GM23338 (cell line): ENCODE results near the gene FGF1. TPM values are rescaled to one million over a fixed set of nuclear protein-coding genes. Genes with fewer than 3 reads are reported as not detected.

ENCODE experiments used
- ATAC-seq: fragments of 200-7000 bp; cut with Tn5 transposase; 3 replicates; pipeline ENCODE4 v1.9.1; 2020
- DNase-seq: peaks from one replicate; pipeline ENCODE4 v3.0.0-alpha.2; 2015; ENCODE audit warnings: low spot score
- H2AFZ ChIP-seq: fragments of 200-600 bp; sonication (generic); 2 replicates; pipeline ENCODE4 v1.8.0; 2016; ENCODE audit warnings: antibody characterized with exemption, mild to moderate bottlenecking, moderate library complexity
- H3F3A ChIP-seq: fragments of 200-600 bp; sonication (generic); replicated peaks from 2 replicates; pipeline ENCODE4 v1.8.0; 2017; ENCODE audit warnings: antibody characterized with exemption, mixed run types, low read depth
- H3K27ac ChIP-seq: fragments of 200-600 bp; sonication (generic); 2 replicates; pipeline ENCODE4 v1.6.1; 2016; ENCODE audit warnings: low read depth
- H3K27me3 ChIP-seq: fragments of 200-600 bp; sonication (generic); 2 replicates; pipeline ENCODE4 v1.8.0; 2016; ENCODE audit warnings: mild to moderate bottlenecking, mixed run types, moderate library complexity; ENCODE audit not compliant: insufficient read depth
- H3K36me3 ChIP-seq: fragments of 200-600 bp; sonication (generic); 2 replicates; pipeline ENCODE4 v1.8.0; 2016; ENCODE audit warnings: mild to moderate bottlenecking; ENCODE audit not compliant: insufficient read depth
- H3K4me1 ChIP-seq: fragments of 200-600 bp; sonication (generic); 2 replicates; pipeline ENCODE4 v1.8.0; 2016; ENCODE audit warnings: mild to moderate bottlenecking, moderate library complexity; ENCODE audit not compliant: insufficient read depth
- H3K4me2 ChIP-seq: fragments of 200-600 bp; sonication (generic); 2 replicates; pipeline ENCODE4 v1.7.1; 2017; ENCODE audit warnings: mixed run types
- H3K4me3 ChIP-seq: fragments of 200-600 bp; sonication (generic); 2 replicates; pipeline ENCODE4 v1.6.1; 2016; ENCODE audit warnings: mixed run types
- H3K79me2 ChIP-seq: fragments of 200-600 bp; sonication (generic); replicated peaks from 2 replicates; pipeline ENCODE4 v1.8.0; 2017; ENCODE audit warnings: mild to moderate bottlenecking; ENCODE audit not compliant: insufficient read depth
- H3K9me2 ChIP-seq: fragments of 200-600 bp; sonication (generic); 2 replicates; pipeline ENCODE4 v1.8.0; 2017; ENCODE audit not compliant: insufficient read depth
- H4K20me1 ChIP-seq: fragments of 200-600 bp; sonication (generic); replicated peaks from 2 replicates; pipeline ENCODE4 v1.8.0; 2017; ENCODE audit warnings: mild to moderate bottlenecking; ENCODE audit not compliant: insufficient read depth
- H3K27ac Mint-ChIP-seq: 2 replicates; pipeline ENCODE4 v1.8.0; 2020; ENCODE audit warnings: inconsistent platforms, mild to moderate bottlenecking, moderate library complexity, mixed read lengths
- H3K27me3 Mint-ChIP-seq: 3 replicates; pipeline ENCODE4 v1.8.0; 2022; ENCODE audit warnings: low read depth, mild to moderate bottlenecking, moderate library complexity, mixed read lengths, inconsistent platforms; ENCODE audit not compliant: insufficient read depth, poor library complexity
- H3K36me3 Mint-ChIP-seq: 3 replicates; pipeline ENCODE4 v1.8.0; 2021; ENCODE audit warnings: low read depth, mild to moderate bottlenecking, inconsistent platforms, moderate library complexity, mixed read lengths
- H3K4me1 Mint-ChIP-seq: 3 replicates; pipeline ENCODE4 v1.8.0; 2020; ENCODE audit warnings: mild to moderate bottlenecking, inconsistent platforms, mixed read lengths
- H3K4me3 Mint-ChIP-seq: 3 replicates; pipeline ENCODE4 v1.8.0; 2021; ENCODE audit warnings: moderate library complexity, mild to moderate bottlenecking, inconsistent platforms, mixed read lengths
- H3K9me3 Mint-ChIP-seq: 3 replicates; pipeline ENCODE4 v1.8.0; 2020; ENCODE audit warnings: moderate library complexity, mild to moderate bottlenecking, inconsistent platforms, mixed read lengths
- EZH2 ChIP-seq: fragments of 200-600 bp; sonication (generic); IDR thresholded peaks from one replicate; pipeline ENCODE4 v1.8.0; 2017; ENCODE audit warnings: antibody characterized with exemption, mild to moderate bottlenecking, low read depth; ENCODE audit not compliant: unreplicated experiment
- EZH2phosphoT487 ChIP-seq: fragments of 200-600 bp; sonication (generic); IDR thresholded peaks from one replicate; pipeline ENCODE4 v1.8.1; 2018; ENCODE audit warnings: antibody characterized with exemption; ENCODE audit not compliant: unreplicated experiment
- JUNB ChIP-seq: IDR thresholded peaks from one replicate; pipeline ENCODE4 v1.6.1; 2016; ENCODE audit warnings: antibody characterized with exemption; ENCODE audit not compliant: unreplicated experiment
- ZNF114 ChIP-seq: fragments of 250-450 bp; sonication (Bioruptor Pico); IDR thresholded peaks from 2 replicates; pipeline ENCODE4 v1.5.0; 2020; ENCODE audit warnings: mild to moderate bottlenecking, moderate library complexity
- ZNF331 ChIP-seq: fragments of 250-450 bp; sonication (Bioruptor Pico); IDR thresholded peaks from 2 replicates; pipeline ENCODE4 v1.5.0; 2020; ENCODE audit warnings: low read depth, mild to moderate bottlenecking, moderate library complexity
- polyA plus RNA-seq: library from polyadenylated mRNA; unstranded; fragments of >200 nt; fragmentation: Nextera tagmentation; extraction: Ambion mirVana; gene quantifications from 2 replicates; pipeline ENCODE4 v1.2.1, GENCODE V29; 2016
- total RNA-seq: library from RNA; depleted of rRNA; stranded (reverse); fragments of >200 nt; shearing (Covaris generic); gene quantifications from 2 replicates; pipeline ENCODE4 v1.2.3, GENCODE V29; 2014
- TF ChIP-seq, protein P1 (sequence below): fragments of 250-450 bp; sonication (Bioruptor Pico); IDR thresholded peaks from 2 replicates; pipeline ENCODE4 v1.5.0; 2020; ENCODE audit warnings: mild to moderate bottlenecking, moderate library complexity
- TF ChIP-seq, protein P2 (sequence below), 2 experiments: fragments of 200-600 bp in 1 of 2; sonication (generic) in 1 of 2; conservative IDR thresholded peaks; 2 replicates each; pipeline versions ENCODE4 v1.5.1 to v1.6.1; 2016 to 2017; ENCODE audit warnings: antibody characterized with exemption in 2 of 2, low read depth in 2 of 2, mild to moderate bottlenecking in 2 of 2, moderate library complexity in 1 of 2

FGF1 gene
- total and polyA plus RNA-seq, 2 experiments from 2014 or later, result 0.21 to 0.34 TPM

DNA sequence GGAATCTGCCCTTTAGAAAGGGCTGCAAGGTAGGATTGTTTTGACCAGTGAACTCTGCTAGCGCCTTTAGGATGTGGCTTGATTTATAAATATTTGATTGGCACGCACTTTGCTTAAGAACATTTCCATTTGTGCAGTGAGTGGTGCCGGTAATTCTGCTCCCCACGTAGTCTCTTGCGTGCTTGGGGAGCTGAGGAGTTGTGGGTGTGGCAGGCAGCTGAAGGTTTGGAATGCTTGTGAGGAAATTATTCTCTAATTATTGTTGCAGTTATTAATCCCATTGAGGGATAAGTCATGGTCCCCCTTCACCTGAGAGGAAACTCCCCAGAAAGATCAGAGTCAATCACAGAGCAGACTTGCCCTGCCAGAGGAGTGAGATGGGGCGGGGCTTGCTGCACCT, 76.7 kb downstream of the FGF1 start (continued):
- TF ChIP-seq, protein P1, sequence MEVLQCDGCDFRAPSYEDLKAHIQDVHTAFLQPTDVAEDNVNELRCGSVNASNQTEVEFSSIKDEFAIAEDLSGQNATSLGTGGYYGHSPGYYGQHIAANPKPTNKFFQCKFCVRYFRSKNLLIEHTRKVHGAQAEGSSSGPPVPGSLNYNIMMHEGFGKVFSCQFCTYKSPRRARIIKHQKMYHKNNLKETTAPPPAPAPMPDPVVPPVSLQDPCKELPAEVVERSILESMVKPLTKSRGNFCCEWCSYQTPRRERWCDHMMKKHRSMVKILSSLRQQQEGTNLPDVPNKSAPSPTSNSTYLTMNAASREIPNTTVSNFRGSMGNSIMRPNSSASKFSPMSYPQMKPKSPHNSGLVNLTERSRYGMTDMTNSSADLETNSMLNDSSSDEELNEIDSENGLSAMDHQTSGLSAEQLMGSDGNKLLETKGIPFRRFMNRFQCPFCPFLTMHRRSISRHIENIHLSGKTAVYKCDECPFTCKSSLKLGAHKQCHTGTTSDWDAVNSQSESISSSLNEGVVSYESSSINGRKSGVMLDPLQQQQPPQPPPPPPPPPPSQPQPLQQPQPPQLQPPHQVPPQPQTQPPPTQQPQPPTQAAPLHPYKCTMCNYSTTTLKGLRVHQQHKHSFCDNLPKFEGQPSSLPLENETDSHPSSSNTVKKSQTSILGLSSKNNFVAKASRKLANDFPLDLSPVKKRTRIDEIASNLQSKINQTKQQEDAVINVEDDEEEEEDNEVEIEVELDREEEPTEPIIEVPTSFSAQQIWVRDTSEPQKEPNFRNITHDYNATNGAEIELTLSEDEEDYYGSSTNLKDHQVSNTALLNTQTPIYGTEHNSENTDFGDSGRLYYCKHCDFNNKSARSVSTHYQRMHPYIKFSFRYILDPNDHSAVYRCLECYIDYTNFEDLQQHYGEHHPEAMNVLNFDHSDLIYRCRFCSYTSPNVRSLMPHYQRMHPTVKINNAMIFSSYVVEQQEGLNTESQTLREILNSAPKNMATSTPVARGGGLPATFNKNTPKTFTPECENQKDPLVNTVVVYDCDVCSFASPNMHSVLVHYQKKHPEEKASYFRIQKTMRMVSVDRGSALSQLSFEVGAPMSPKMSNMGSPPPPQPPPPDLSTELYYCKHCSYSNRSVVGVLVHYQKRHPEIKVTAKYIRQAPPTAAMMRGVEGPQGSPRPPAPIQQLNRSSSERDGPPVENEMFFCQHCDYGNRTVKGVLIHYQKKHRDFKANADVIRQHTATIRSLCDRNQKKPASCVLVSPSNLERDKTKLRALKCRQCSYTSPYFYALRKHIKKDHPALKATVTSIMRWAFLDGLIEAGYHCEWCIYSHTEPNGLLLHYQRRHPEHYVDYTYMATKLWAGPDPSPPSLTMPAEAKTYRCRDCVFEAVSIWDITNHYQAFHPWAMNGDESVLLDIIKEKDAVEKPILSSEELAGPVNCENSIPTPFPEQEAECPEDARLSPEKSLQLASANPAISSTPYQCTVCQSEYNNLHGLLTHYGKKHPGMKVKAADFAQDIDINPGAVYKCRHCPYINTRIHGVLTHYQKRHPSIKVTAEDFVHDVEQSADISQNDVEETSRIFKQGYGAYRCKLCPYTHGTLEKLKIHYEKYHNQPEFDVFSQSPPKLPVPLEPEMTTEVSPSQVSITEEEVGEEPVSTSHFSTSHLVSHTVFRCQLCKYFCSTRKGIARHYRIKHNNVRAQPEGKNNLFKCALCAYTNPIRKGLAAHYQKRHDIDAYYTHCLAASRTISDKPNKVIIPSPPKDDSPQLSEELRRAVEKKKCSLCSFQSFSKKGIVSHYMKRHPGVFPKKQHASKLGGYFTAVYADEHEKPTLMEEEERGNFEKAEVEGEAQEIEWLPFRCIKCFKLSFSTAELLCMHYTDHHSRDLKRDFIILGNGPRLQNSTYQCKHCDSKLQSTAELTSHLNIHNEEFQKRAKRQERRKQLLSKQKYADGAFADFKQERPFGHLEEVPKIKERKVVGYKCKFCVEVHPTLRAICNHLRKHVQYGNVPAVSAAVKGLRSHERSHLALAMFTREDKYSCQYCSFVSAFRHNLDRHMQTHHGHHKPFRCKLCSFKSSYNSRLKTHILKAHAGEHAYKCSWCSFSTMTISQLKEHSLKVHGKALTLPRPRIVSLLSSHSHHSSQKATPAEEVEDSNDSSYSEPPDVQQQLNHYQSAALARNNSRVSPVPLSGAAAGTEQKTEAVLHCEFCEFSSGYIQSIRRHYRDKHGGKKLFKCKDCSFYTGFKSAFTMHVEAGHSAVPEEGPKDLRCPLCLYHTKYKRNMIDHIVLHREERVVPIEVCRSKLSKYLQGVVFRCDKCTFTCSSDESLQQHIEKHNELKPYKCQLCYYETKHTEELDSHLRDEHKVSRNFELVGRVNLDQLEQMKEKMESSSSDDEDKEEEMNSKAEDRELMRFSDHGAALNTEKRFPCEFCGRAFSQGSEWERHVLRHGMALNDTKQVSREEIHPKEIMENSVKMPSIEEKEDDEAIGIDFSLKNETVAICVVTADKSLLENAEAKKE (CRISPR knock-in tag), result no peak
- no peak for TF ChIP-seq JUNB

DNA sequence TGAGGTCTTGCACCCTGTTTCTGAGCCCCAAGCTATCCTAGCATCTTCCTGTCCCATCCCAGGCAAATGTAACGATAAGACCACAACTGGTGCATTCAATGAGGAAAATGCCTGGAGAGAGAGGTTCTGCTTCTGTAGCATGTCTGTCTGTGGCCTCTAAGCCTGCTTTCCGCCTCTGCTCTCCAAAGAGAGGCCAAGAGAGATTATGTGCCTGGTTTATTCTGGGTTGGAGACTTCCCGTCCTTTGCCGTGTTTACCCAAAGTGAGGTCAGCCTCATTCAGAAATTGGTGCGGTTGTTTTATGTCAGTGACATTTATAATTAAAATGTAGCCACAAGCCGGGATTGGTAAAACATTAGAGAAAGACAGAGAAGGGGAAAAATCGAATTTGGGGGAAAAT, 77.8 kb downstream of the FGF1 start:
- no peaks in the 10 kb centered on the region for H3K36me3 ChIP-seq
- no peaks in the 10 kb centered on the region for H3K27me3 ChIP-seq
- peaks cover 11% of the 10 kb centered on the region; the same call in 1 of the 2 replicates for H3K4me1 ChIP-seq
- H3K79me2 ChIP-seq, result no peaks in the 10 kb centered on the region
- Mint-ChIP-seq H3K9me3 (no peaks in the 10 kb centered on the region), H3K4me3 (no peak overlapping the region), H3K27me3 (no peaks in the 10 kb centered on the region), H3K4me1 (peaks cover 20% of the 10 kb centered on the region), H3K27ac (no peak overlapping the region), H3K36me3 (no peaks in the 10 kb centered on the region)
- no peak overlapping the region; the same call in 1 of the 2 replicates for H3K27ac ChIP-seq
- no peak overlapping the region for H3K4me2 ChIP-seq
- no peaks in the 10 kb centered on the region for H4K20me1 ChIP-seq
- DNase-seq (no peak), ATAC-seq (no peak)
- H3F3A ChIP-seq, result no peaks in the 10 kb centered on the region
- H3K4me3 ChIP-seq, result no peak overlapping the region
- peak overlapping the region; percentile 29 for H2AFZ ChIP-seq
- H3K9me2 ChIP-seq, result no peaks in the 10 kb centered on the region
- TF ChIP-seq JUNB (no peak), ZNF114 (CRISPR knock-in tag) (no peak), ZNF331 (CRISPR knock-in tag) (no peak), EZH2phosphoT487 (no peak), EZH2 (no peak)
- TF ChIP-seq, protein P2, sequence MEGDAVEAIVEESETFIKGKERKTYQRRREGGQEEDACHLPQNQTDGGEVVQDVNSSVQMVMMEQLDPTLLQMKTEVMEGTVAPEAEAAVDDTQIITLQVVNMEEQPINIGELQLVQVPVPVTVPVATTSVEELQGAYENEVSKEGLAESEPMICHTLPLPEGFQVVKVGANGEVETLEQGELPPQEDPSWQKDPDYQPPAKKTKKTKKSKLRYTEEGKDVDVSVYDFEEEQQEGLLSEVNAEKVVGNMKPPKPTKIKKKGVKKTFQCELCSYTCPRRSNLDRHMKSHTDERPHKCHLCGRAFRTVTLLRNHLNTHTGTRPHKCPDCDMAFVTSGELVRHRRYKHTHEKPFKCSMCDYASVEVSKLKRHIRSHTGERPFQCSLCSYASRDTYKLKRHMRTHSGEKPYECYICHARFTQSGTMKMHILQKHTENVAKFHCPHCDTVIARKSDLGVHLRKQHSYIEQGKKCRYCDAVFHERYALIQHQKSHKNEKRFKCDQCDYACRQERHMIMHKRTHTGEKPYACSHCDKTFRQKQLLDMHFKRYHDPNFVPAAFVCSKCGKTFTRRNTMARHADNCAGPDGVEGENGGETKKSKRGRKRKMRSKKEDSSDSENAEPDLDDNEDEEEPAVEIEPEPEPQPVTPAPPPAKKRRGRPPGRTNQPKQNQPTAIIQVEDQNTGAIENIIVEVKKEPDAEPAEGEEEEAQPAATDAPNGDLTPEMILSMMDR (conservative IDR thresholded peaks at IDR 0.05; ENCODE audit: low read depth in 2 of 2), result no peak
- TF ChIP-seq, protein P1 (CRISPR knock-in tag), result no peak
